Measurements from ENCODE around the gene PLEKHG4. TPM values are rescaled to one million over a fixed set of nuclear protein-coding genes. Genes with fewer than 3 reads are reported as not detected.
A peak's percentile ranks its signal among the peaks of the same experiment; 100 is the strongest.

The PLEKHG4 gene
- total and polyA plus RNA-seq, 2 donors (not counting 1 experiment from before 2014, with no cell fraction given) = 9.9 to 37.7 TPM

GRCh38 chr16:67249178-67250044, 29.9 kb upstream of the PLEKHG4 start:
- H3K4me2 ChIP-seq (ENCODE audit: extremely low read depth, insufficient read depth, low read length) = peak overlapping the region; percentile 91

GRCh38 chr16:67250045-67250327, 29.3 kb upstream of the PLEKHG4 start:
- H3K27ac ChIP-seq (ENCODE audit: insufficient read depth, low read length) = no peak overlapping the region
- no peaks in the 10 kb centered on the region for H3K9me3 ChIP-seq (ENCODE audit: control insufficient read depth, insufficient read depth, low read depth, low read length)
- no peaks in the 10 kb centered on the region for H3K27me3 ChIP-seq (ENCODE audit: control insufficient read depth, insufficient read depth, low read length)
- H3K4me1 ChIP-seq (ENCODE audit: control insufficient read depth, extremely low read depth, insufficient read depth, low read length) = peaks cover 21% of the 10 kb centered on the region
- no peak for DNase-seq (ENCODE audit: low read depth in 2 of 2)
- H3K79me2 ChIP-seq (ENCODE audit: control insufficient read depth, insufficient read depth, low read length) = peaks cover 6% of the 10 kb centered on the region
- H3K4me2 ChIP-seq (ENCODE audit: extremely low read depth, insufficient read depth, low read length) = peak overlapping the region; percentile 91
- no peaks in the 10 kb centered on the region for H4K20me1 ChIP-seq (ENCODE audit: control insufficient read depth, extremely low read depth, insufficient read depth, low read length)
- peaks cover 3% of the 10 kb centered on the region for H3K36me3 ChIP-seq (ENCODE audit: control insufficient read depth, insufficient read depth, low read length)
- peak overlapping the region; percentile 10 for H2AFZ ChIP-seq (ENCODE audit: low read length)
- H3K9ac ChIP-seq (ENCODE audit: insufficient read depth, low read length) = no peak overlapping the region
- TF ChIP-seq EZH2 (IDR thresholded peaks at IDR 0.05; ENCODE audit: low read length, missing control alignments) = no peak
- no peak for TF ChIP-seq CTCF (conservative IDR thresholded peaks at IDR 0.05 in 1 of 2, IDR thresholded peaks at IDR 0.05 in 1 of 2; ENCODE audit: low read depth in 1 of 2, low read length in 2 of 2)
- peak overlapping the region in 1 of 4 experiments; percentile 66 for H3K4me3 ChIP-seq (replicated peaks in 1 of 4; ENCODE audit: control extremely low read depth in 1 of 4, insufficient read depth in 1 of 4, low read depth in 3 of 4, low read length in 4 of 4)

More at GRCh38 chr16:67249178-67250044, 29.9 kb upstream of the PLEKHG4 start:
- no peaks in the 10 kb centered on the region for H3K9me3 ChIP-seq (ENCODE audit: control insufficient read depth, insufficient read depth, low read depth, low read length)
- peak in 1 of 2 donors; percentile 31 for DNase-seq (ENCODE audit: low read depth in 2 of 2)
- no peak overlapping the region for H3K27ac ChIP-seq (ENCODE audit: insufficient read depth, low read length)
- TF ChIP-seq EZH2 (IDR thresholded peaks at IDR 0.05; ENCODE audit: low read length, missing control alignments) (no peak), CTCF (conservative IDR thresholded peaks at IDR 0.05 in 1 of 2, IDR thresholded peaks at IDR 0.05 in 1 of 2; ENCODE audit: low read depth in 1 of 2, low read length in 2 of 2) (no peak)
- peaks cover 26% of the 10 kb centered on the region for H3K4me1 ChIP-seq (ENCODE audit: control insufficient read depth, extremely low read depth, insufficient read depth, low read length)
- H3K4me3 ChIP-seq (replicated peaks in 1 of 4; ENCODE audit: control extremely low read depth in 1 of 4, insufficient read depth in 1 of 4, low read depth in 3 of 4, low read length in 4 of 4) = peak overlapping the region; percentile 46 to 66 (median 52)
- peaks cover 3% of the 10 kb centered on the region for H3K36me3 ChIP-seq (ENCODE audit: control insufficient read depth, insufficient read depth, low read length)
- peak overlapping the region; percentile 62 for H3K9ac ChIP-seq (ENCODE audit: insufficient read depth, low read length)
- no peaks in the 10 kb centered on the region for H3K27me3 ChIP-seq (ENCODE audit: control insufficient read depth, insufficient read depth, low read length)
- no peaks in the 10 kb centered on the region for H4K20me1 ChIP-seq (ENCODE audit: control insufficient read depth, extremely low read depth, insufficient read depth, low read length)
- peaks cover 8% of the 10 kb centered on the region for H3K79me2 ChIP-seq (ENCODE audit: control insufficient read depth, insufficient read depth, low read length)
- peak overlapping the region; percentile 10 for H2AFZ ChIP-seq (ENCODE audit: low read length)

GRCh38 chr16:67252609-67253497, 26.5 kb upstream of the PLEKHG4 start:
- H3K9ac ChIP-seq (ENCODE audit: insufficient read depth, low read length) = no peak overlapping the region
- DNase-seq (ENCODE audit: low read depth in 2 of 2) = no peak
- H2AFZ ChIP-seq (ENCODE audit: low read length) = no peak overlapping the region
- no peaks in the 10 kb centered on the region for H3K9me3 ChIP-seq (ENCODE audit: control insufficient read depth, insufficient read depth, low read depth, low read length)
- H3K36me3 ChIP-seq (ENCODE audit: control insufficient read depth, insufficient read depth, low read length) = no peaks in the 10 kb centered on the region
- H3K27ac ChIP-seq (ENCODE audit: insufficient read depth, low read length) = no peak overlapping the region
- no peak for TF ChIP-seq EZH2 (IDR thresholded peaks at IDR 0.05; ENCODE audit: low read length, missing control alignments)
- no peak for TF ChIP-seq CTCF (conservative IDR thresholded peaks at IDR 0.05 in 1 of 2, IDR thresholded peaks at IDR 0.05 in 1 of 2; ENCODE audit: low read depth in 1 of 2, low read length in 2 of 2)
- H3K4me3 ChIP-seq (replicated peaks in 1 of 4; ENCODE audit: control extremely low read depth in 1 of 4, insufficient read depth in 1 of 4, low read depth in 3 of 4, low read length in 4 of 4) = no peak overlapping the region
- H4K20me1 ChIP-seq (ENCODE audit: control insufficient read depth, extremely low read depth, insufficient read depth, low read length) = no peaks in the 10 kb centered on the region
- H3K4me2 ChIP-seq (ENCODE audit: extremely low read depth, insufficient read depth, low read length) = no peak overlapping the region
- peaks cover 11% of the 10 kb centered on the region for H3K4me1 ChIP-seq (ENCODE audit: control insufficient read depth, extremely low read depth, insufficient read depth, low read length)
- no peaks in the 10 kb centered on the region for H3K79me2 ChIP-seq (ENCODE audit: control insufficient read depth, insufficient read depth, low read length)
- H3K27me3 ChIP-seq (ENCODE audit: control insufficient read depth, insufficient read depth, low read length) = no peaks in the 10 kb centered on the region
